Fibroblast of pulmonary artery (primary cell): Measurements from ENCODE around the gene NLRP9.

Experiments used
- DNase-seq: peaks from one replicate; pipeline ENCODE4 v3.0.0-alpha.2; 2010; ENCODE audit warnings: low read depth
- H3K4me3 ChIP-seq: replicated peaks from 2 replicates; pipeline ENCODE4 v1.5.1; 2011; ENCODE audit warnings: low read depth, mild to moderate bottlenecking, control low read depth, low read length, moderate library complexity
- CTCF ChIP-seq: IDR thresholded peaks from 2 replicates; pipeline ENCODE4 v1.5.1; 2011; ENCODE audit warnings: mild to moderate bottlenecking, control low read depth, low read length, inconsistent platforms; ENCODE audit errors: missing control alignments

The NLRP9 gene

GRCh38 chr19:55686311-55687050 is 51.7 kb downstream of the NLRP9 start:
- no peak overlapping the region for H3K4me3 ChIP-seq
- DNase-seq: no peak
- TF ChIP-seq CTCF: no peak

GRCh38 chr19:55685776-55686175 is 52.4 kb downstream of the NLRP9 start:
- no peak for TF ChIP-seq CTCF
- no peak overlapping the region for H3K4me3 ChIP-seq

GRCh38 chr19:55684946-55685681 is 53.1 kb downstream of the NLRP9 start:
- no peak for DNase-seq
- H3K4me3 ChIP-seq: no peak overlapping the region

More at GRCh38 chr19:55685776-55686175, 52.4 kb downstream of the NLRP9 start:
- DNase-seq: no peak

GRCh38 chr19:55683449-55684261 is 54.5 kb downstream of the NLRP9 start:
- no peak for TF ChIP-seq CTCF
- no peak for DNase-seq
- no peak overlapping the region for H3K4me3 ChIP-seq

More at GRCh38 chr19:55684946-55685681, 53.1 kb downstream of the NLRP9 start:
- no peak for TF ChIP-seq CTCF

- no peak for TF ChIP-seq CTCF
- no peak for DNase-seq
- H3K4me3 ChIP-seq: no peak overlapping the region
These were observed 56.8 kb downstream of the NLRP9 start for GRCh38 chr19:55681131-55682092.
